Measurements from ENCODE around the gene STK33. TPM values are rescaled to one million over a fixed set of nuclear protein-coding genes. Genes with fewer than 3 reads are reported as not detected.

The STK33 gene
- polyA plus RNA-seq, 1 donor from 2014 or later = 13.9 TPM

DNA sequence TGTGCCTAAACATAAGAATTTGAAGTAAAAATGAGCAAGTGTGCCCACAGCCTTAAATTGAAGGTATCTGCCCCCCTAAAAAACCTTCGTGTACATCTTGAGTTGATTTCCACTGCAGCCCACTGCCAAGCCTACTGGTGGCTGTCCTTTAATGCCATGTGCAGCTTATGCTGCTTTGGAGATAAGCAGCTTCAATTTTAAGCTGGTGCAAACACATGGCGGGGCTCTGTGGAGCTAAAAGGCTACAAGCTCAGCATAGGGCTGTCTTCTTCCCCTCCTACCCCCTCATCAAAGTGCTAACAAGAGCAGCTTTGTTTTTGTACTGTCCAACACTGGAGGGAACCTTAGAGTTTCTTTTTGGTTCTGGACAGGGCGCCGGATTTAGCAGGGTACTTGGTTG is 201.9 kb downstream of the STK33 start:
- no peaks in the 10 kb centered on the region for H3F3A ChIP-seq (ENCODE audit: insufficient read depth, low read length, poor library complexity, severe bottlenecking)
- H3K9me2 ChIP-seq (ENCODE audit: insufficient read depth, low read length) = no peaks in the 10 kb centered on the region
- no peak overlapping the region for H3K4me3 ChIP-seq (ENCODE audit: low read length)
- no peaks in the 10 kb centered on the region for H4K20me1 ChIP-seq (ENCODE audit: insufficient read depth)
- H3K9me3 ChIP-seq (ENCODE audit: low read length) = no peaks in the 10 kb centered on the region
- TF ChIP-seq, protein P1, sequence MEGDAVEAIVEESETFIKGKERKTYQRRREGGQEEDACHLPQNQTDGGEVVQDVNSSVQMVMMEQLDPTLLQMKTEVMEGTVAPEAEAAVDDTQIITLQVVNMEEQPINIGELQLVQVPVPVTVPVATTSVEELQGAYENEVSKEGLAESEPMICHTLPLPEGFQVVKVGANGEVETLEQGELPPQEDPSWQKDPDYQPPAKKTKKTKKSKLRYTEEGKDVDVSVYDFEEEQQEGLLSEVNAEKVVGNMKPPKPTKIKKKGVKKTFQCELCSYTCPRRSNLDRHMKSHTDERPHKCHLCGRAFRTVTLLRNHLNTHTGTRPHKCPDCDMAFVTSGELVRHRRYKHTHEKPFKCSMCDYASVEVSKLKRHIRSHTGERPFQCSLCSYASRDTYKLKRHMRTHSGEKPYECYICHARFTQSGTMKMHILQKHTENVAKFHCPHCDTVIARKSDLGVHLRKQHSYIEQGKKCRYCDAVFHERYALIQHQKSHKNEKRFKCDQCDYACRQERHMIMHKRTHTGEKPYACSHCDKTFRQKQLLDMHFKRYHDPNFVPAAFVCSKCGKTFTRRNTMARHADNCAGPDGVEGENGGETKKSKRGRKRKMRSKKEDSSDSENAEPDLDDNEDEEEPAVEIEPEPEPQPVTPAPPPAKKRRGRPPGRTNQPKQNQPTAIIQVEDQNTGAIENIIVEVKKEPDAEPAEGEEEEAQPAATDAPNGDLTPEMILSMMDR (IDR thresholded peaks at IDR 0.05; ENCODE audit: poor library complexity, severe bottlenecking) = no peak
- no peak for TF ChIP-seq SMC3 (conservative IDR thresholded peaks at IDR 0.05; ENCODE audit: poor library complexity)
- no peak for TF ChIP-seq EZH2 (IDR thresholded peaks at IDR 0.05; ENCODE audit: borderline replicate concordance, insufficient read depth, low read length, poor library complexity, severe bottlenecking)
- no peak for TF ChIP-seq RAD21 (conservative IDR thresholded peaks at IDR 0.05)
- no peak for TF ChIP-seq TAF1 (IDR thresholded peaks at IDR 0.05; ENCODE audit: low read depth)
- no peak for TF ChIP-seq MXI1 (conservative IDR thresholded peaks at IDR 0.05; ENCODE audit: poor library complexity, severe bottlenecking)
- no peak for TF ChIP-seq EP300 (conservative IDR thresholded peaks at IDR 0.05; ENCODE audit: poor library complexity, severe bottlenecking)
- TF ChIP-seq, protein P2, sequence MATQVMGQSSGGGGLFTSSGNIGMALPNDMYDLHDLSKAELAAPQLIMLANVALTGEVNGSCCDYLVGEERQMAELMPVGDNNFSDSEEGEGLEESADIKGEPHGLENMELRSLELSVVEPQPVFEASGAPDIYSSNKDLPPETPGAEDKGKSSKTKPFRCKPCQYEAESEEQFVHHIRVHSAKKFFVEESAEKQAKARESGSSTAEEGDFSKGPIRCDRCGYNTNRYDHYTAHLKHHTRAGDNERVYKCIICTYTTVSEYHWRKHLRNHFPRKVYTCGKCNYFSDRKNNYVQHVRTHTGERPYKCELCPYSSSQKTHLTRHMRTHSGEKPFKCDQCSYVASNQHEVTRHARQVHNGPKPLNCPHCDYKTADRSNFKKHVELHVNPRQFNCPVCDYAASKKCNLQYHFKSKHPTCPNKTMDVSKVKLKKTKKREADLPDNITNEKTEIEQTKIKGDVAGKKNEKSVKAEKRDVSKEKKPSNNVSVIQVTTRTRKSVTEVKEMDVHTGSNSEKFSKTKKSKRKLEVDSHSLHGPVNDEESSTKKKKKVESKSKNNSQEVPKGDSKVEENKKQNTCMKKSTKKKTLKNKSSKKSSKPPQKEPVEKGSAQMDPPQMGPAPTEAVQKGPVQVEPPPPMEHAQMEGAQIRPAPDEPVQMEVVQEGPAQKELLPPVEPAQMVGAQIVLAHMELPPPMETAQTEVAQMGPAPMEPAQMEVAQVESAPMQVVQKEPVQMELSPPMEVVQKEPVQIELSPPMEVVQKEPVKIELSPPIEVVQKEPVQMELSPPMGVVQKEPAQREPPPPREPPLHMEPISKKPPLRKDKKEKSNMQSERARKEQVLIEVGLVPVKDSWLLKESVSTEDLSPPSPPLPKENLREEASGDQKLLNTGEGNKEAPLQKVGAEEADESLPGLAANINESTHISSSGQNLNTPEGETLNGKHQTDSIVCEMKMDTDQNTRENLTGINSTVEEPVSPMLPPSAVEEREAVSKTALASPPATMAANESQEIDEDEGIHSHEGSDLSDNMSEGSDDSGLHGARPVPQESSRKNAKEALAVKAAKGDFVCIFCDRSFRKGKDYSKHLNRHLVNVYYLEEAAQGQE (IDR thresholded peaks at IDR 0.05; ENCODE audit: borderline replicate concordance) = no peak
- TF ChIP-seq POLR2AphosphoS5 (IDR thresholded peaks at IDR 0.05) = no peak
- no peaks in the 10 kb centered on the region for H3K36me3 ChIP-seq (ENCODE audit: insufficient read depth, low read length)
- H3K4me2 ChIP-seq (ENCODE audit: low read length) = no peak overlapping the region
- no peak overlapping the region for H3K9ac ChIP-seq (ENCODE audit: low read length)
- no peak overlapping the region for H2AFZ ChIP-seq (ENCODE audit: low read depth, low read length)
- H3K27ac ChIP-seq (ENCODE audit: low read length) = no peak overlapping the region
- no peaks in the 10 kb centered on the region for H3K79me2 ChIP-seq (replicated peaks; ENCODE audit: insufficient read depth, low read length)
- no peaks in the 10 kb centered on the region for H3K27me3 ChIP-seq (ENCODE audit: insufficient read depth, low read depth, low read length)

DNA sequence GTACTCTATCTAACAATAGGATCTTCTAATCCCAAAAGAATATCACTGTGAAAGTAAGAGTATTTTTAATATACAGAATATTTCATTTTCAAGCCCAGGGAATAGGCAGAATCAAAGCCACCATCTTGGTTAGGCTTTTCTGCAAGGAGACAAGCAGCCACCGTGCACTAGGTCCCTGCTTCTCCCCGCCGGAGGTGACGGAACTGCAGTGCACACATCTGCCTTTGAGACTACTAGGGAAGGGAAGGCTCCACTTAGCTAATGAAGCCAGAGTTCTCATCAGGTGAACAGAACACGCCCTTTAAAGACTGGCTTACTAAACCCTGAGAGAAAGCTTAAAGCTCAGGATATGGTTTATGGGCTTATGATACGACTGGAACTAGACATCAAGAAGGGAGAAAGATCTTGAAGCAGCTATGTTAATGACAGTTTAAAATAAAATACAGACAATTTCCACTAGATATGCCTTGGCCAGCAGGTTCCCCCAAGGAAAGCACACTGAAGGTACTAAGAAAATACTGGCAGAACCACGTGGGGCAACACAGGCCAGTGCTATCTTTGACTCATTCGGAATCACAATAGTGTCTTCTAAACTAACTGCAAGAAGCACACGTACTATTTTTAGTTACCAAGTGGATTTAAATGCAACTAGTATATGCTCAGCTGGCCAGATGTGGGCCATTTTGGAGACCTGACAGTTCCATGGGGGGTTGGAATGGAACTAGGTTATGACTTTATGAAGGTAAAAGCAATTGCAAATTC is 203.0 kb downstream of the STK33 start:
- Histone ChIP-seq H2AFZ (ENCODE audit: low read depth, low read length) (no peak overlapping the region), H3K4me3 (ENCODE audit: low read length) (no peak overlapping the region), H3K9me2 (ENCODE audit: insufficient read depth, low read length) (no peaks in the 10 kb centered on the region), H3K27me3 (ENCODE audit: insufficient read depth, low read depth, low read length) (no peaks in the 10 kb centered on the region), H3F3A (ENCODE audit: insufficient read depth, low read length, poor library complexity, severe bottlenecking) (no peaks in the 10 kb centered on the region), H3K9ac (ENCODE audit: low read length) (no peak overlapping the region), H3K79me2 (replicated peaks; ENCODE audit: insufficient read depth, low read length) (no peaks in the 10 kb centered on the region), H4K20me1 (ENCODE audit: insufficient read depth) (no peaks in the 10 kb centered on the region), H3K9me3 (ENCODE audit: low read length) (no peaks in the 10 kb centered on the region), H3K36me3 (ENCODE audit: insufficient read depth, low read length) (no peaks in the 10 kb centered on the region), H3K4me2 (ENCODE audit: low read length) (no peak overlapping the region), H3K27ac (ENCODE audit: low read length) (no peak overlapping the region)
- no peak for TF ChIP-seq TAF1 (IDR thresholded peaks at IDR 0.05; ENCODE audit: low read depth)
- no peak for TF ChIP-seq MXI1 (conservative IDR thresholded peaks at IDR 0.05; ENCODE audit: poor library complexity, severe bottlenecking)
- no peak for TF ChIP-seq EP300 (conservative IDR thresholded peaks at IDR 0.05; ENCODE audit: poor library complexity, severe bottlenecking)
- TF ChIP-seq, protein P2 (IDR thresholded peaks at IDR 0.05; ENCODE audit: borderline replicate concordance) = no peak
- TF ChIP-seq, protein P1 (IDR thresholded peaks at IDR 0.05; ENCODE audit: poor library complexity, severe bottlenecking) = no peak
- TF ChIP-seq SMC3 (conservative IDR thresholded peaks at IDR 0.05; ENCODE audit: poor library complexity) = no peak
- no peak for TF ChIP-seq POLR2AphosphoS5 (IDR thresholded peaks at IDR 0.05)
- TF ChIP-seq EZH2 (IDR thresholded peaks at IDR 0.05; ENCODE audit: borderline replicate concordance, insufficient read depth, low read length, poor library complexity, severe bottlenecking) = no peak
- TF ChIP-seq RAD21 (conservative IDR thresholded peaks at IDR 0.05) = no peak

Data from neural cell (in vitro differentiated cells).